H1 (cell line): ENCODE results near the gene BRICD5.

ENCODE experiments used
- CHD7 ChIP-seq: fragments of 300-600 bp; sonication (generic); IDR thresholded peaks from 2 replicates; pipeline ENCODE4 v1.7.1; 2012; ENCODE audit warnings: low read length, moderate library complexity, mild to moderate bottlenecking, inconsistent platforms; ENCODE audit not compliant: insufficient replicate concordance
- HDAC6 ChIP-seq: IDR thresholded peaks from one replicate; pipeline ENCODE4 v1.7.1; 2012; ENCODE audit warnings: low read depth, mild to moderate bottlenecking, inconsistent platforms, low read length, moderate library complexity
- POLR2A ChIP-seq, 2 experiments: IDR thresholded peaks; 1 replicate in 1 of 2; 2 replicates in 1 of 2; pipeline ENCODE4 v1.6.1; 2011; ENCODE audit warnings: low read depth in 2 of 2, low read length in 2 of 2, mild to moderate bottlenecking in 2 of 2; ENCODE audit errors: control extremely low read depth in 1 of 2
- POLR2AphosphoS5 ChIP-seq: IDR thresholded peaks from 2 replicates; pipeline ENCODE4 v1.6.1; 2011; ENCODE audit warnings: low read depth, low read length
- RBBP5 ChIP-seq: IDR thresholded peaks from 2 replicates; pipeline ENCODE4 v1.7.1; 2012; ENCODE audit warnings: low read depth, mild to moderate bottlenecking, inconsistent platforms, low read length, moderate library complexity, borderline replicate concordance
- TBP ChIP-seq: IDR thresholded peaks from 2 replicates; pipeline ENCODE4 v1.6.1; 2011; ENCODE audit warnings: low read depth, low read length, improper control_type of control experiment
- USF2 ChIP-seq: IDR thresholded peaks from 2 replicates; pipeline ENCODE4 v1.6.1; 2011; ENCODE audit warnings: low read length, improper control_type of control experiment
- TF ChIP-seq, protein P1 (sequence below), 3 experiments: IDR thresholded peaks; 1 replicate in 2 of 3; 2 replicates in 1 of 3; pipeline versions ENCODE4 v1.5.1 to v1.6.1; 2011; ENCODE audit warnings: low read length in 3 of 3, mild to moderate bottlenecking in 3 of 3, inconsistent platforms in 2 of 3, low read depth in 1 of 3, moderate library complexity in 1 of 3; ENCODE audit not compliant: insufficient read depth in 1 of 3; ENCODE audit errors: control extremely low read depth in 1 of 3

DNA sequence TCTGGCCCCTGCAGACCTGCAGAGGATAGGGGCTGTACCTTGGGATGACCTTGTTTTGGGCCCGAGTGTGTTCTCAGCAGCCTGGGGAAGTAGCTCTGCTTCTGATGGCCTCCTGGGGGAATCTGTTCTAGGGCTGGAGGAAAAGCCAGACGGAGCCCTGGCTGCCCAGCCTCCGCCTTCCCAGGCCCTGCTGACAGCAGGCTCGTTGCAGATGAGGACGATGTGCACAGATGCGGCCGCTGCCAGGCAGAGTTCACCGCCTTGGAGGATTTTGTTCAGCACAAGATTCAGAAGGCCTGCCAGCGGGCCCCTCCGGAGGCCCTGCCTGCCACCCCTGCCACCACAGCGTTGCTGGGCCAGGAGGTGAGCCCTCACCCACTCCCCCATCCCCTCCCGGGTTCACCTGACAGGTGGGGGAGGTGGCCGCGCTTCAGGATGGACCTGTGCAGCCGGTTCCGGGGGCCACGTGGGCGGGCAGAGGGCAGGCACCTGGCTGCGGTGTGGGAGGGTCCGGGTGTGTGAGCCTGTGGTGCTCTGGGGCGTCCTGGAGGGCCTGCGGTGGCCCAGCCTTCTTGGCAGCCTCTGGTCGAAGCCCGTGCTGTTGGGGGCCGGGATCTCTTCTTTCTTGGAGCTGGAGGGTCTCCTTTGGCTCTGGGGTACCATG, 17.6 kb upstream of the BRICD5 start:
- TF ChIP-seq, protein P1, sequence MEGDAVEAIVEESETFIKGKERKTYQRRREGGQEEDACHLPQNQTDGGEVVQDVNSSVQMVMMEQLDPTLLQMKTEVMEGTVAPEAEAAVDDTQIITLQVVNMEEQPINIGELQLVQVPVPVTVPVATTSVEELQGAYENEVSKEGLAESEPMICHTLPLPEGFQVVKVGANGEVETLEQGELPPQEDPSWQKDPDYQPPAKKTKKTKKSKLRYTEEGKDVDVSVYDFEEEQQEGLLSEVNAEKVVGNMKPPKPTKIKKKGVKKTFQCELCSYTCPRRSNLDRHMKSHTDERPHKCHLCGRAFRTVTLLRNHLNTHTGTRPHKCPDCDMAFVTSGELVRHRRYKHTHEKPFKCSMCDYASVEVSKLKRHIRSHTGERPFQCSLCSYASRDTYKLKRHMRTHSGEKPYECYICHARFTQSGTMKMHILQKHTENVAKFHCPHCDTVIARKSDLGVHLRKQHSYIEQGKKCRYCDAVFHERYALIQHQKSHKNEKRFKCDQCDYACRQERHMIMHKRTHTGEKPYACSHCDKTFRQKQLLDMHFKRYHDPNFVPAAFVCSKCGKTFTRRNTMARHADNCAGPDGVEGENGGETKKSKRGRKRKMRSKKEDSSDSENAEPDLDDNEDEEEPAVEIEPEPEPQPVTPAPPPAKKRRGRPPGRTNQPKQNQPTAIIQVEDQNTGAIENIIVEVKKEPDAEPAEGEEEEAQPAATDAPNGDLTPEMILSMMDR (IDR thresholded peaks at IDR 0.05; ENCODE audit: control extremely low read depth in 1 of 3, insufficient read depth in 1 of 3, low read depth in 1 of 3, low read length in 3 of 3), result no peak
- TF ChIP-seq USF2 (no peak), CHD7 (no peak), POLR2AphosphoS5 (no peak), HDAC6 (no peak), RBBP5 (no peak), TBP (no peak), POLR2A (IDR thresholded peaks at IDR 0.05; ENCODE audit: control extremely low read depth in 1 of 2, low read depth in 2 of 2, low read length in 2 of 2) (no peak)
